GM23338 (cell line): ENCODE measurements around the gene SIRPG. TPM values are rescaled to one million over a fixed set of nuclear protein-coding genes. Genes with fewer than 3 reads are reported as not detected.

Source experiments
- ATAC-seq: fragments of 200-7000 bp; cut with Tn5 transposase; 3 replicates; pipeline ENCODE4 v1.9.1; 2020
- DNase-seq: peaks from one replicate; pipeline ENCODE4 v3.0.0-alpha.2; 2015; ENCODE audit warnings: low spot score
- H2AFZ ChIP-seq: fragments of 200-600 bp; sonication (generic); 2 replicates; pipeline ENCODE4 v1.8.0; 2016; ENCODE audit warnings: antibody characterized with exemption, mild to moderate bottlenecking, moderate library complexity
- H3F3A ChIP-seq: fragments of 200-600 bp; sonication (generic); replicated peaks from 2 replicates; pipeline ENCODE4 v1.8.0; 2017; ENCODE audit warnings: antibody characterized with exemption, mixed run types, low read depth
- H3K27ac ChIP-seq: fragments of 200-600 bp; sonication (generic); 2 replicates; pipeline ENCODE4 v1.6.1; 2016; ENCODE audit warnings: low read depth
- H3K27me3 ChIP-seq: fragments of 200-600 bp; sonication (generic); 2 replicates; pipeline ENCODE4 v1.8.0; 2016; ENCODE audit warnings: mild to moderate bottlenecking, mixed run types, moderate library complexity; ENCODE audit not compliant: insufficient read depth
- H3K36me3 ChIP-seq: fragments of 200-600 bp; sonication (generic); 2 replicates; pipeline ENCODE4 v1.8.0; 2016; ENCODE audit warnings: mild to moderate bottlenecking; ENCODE audit not compliant: insufficient read depth
- H3K4me1 ChIP-seq: fragments of 200-600 bp; sonication (generic); 2 replicates; pipeline ENCODE4 v1.8.0; 2016; ENCODE audit warnings: mild to moderate bottlenecking, moderate library complexity; ENCODE audit not compliant: insufficient read depth
- H3K4me2 ChIP-seq: fragments of 200-600 bp; sonication (generic); 2 replicates; pipeline ENCODE4 v1.7.1; 2017; ENCODE audit warnings: mixed run types
- H3K4me3 ChIP-seq: fragments of 200-600 bp; sonication (generic); 2 replicates; pipeline ENCODE4 v1.6.1; 2016; ENCODE audit warnings: mixed run types
- H3K79me2 ChIP-seq: fragments of 200-600 bp; sonication (generic); replicated peaks from 2 replicates; pipeline ENCODE4 v1.8.0; 2017; ENCODE audit warnings: mild to moderate bottlenecking; ENCODE audit not compliant: insufficient read depth
- H3K9me2 ChIP-seq: fragments of 200-600 bp; sonication (generic); 2 replicates; pipeline ENCODE4 v1.8.0; 2017; ENCODE audit not compliant: insufficient read depth
- H4K20me1 ChIP-seq: fragments of 200-600 bp; sonication (generic); replicated peaks from 2 replicates; pipeline ENCODE4 v1.8.0; 2017; ENCODE audit warnings: mild to moderate bottlenecking; ENCODE audit not compliant: insufficient read depth
- H3K27ac Mint-ChIP-seq: 2 replicates; pipeline ENCODE4 v1.8.0; 2020; ENCODE audit warnings: inconsistent platforms, mild to moderate bottlenecking, moderate library complexity, mixed read lengths
- H3K27me3 Mint-ChIP-seq: 3 replicates; pipeline ENCODE4 v1.8.0; 2022; ENCODE audit warnings: low read depth, mild to moderate bottlenecking, moderate library complexity, mixed read lengths, inconsistent platforms; ENCODE audit not compliant: insufficient read depth, poor library complexity
- H3K36me3 Mint-ChIP-seq: 3 replicates; pipeline ENCODE4 v1.8.0; 2021; ENCODE audit warnings: low read depth, mild to moderate bottlenecking, inconsistent platforms, moderate library complexity, mixed read lengths
- H3K4me1 Mint-ChIP-seq: 3 replicates; pipeline ENCODE4 v1.8.0; 2020; ENCODE audit warnings: mild to moderate bottlenecking, inconsistent platforms, mixed read lengths
- H3K4me3 Mint-ChIP-seq: 3 replicates; pipeline ENCODE4 v1.8.0; 2021; ENCODE audit warnings: moderate library complexity, mild to moderate bottlenecking, inconsistent platforms, mixed read lengths
- H3K9me3 Mint-ChIP-seq: 3 replicates; pipeline ENCODE4 v1.8.0; 2020; ENCODE audit warnings: moderate library complexity, mild to moderate bottlenecking, inconsistent platforms, mixed read lengths
- CREB1 ChIP-seq: fragments of 250-450 bp; sonication (Bioruptor Pico); IDR thresholded peaks from 2 replicates; pipeline ENCODE4 v1.5.0; 2020; ENCODE audit warnings: low read depth, mild to moderate bottlenecking, moderate library complexity
- ETS1 ChIP-seq: IDR thresholded peaks from 2 replicates; pipeline ENCODE4 v1.6.1; 2016; ENCODE audit warnings: antibody characterized with exemption
- EZH2 ChIP-seq: fragments of 200-600 bp; sonication (generic); IDR thresholded peaks from one replicate; pipeline ENCODE4 v1.8.0; 2017; ENCODE audit warnings: antibody characterized with exemption, mild to moderate bottlenecking, low read depth; ENCODE audit not compliant: unreplicated experiment
- EZH2phosphoT487 ChIP-seq: fragments of 200-600 bp; sonication (generic); IDR thresholded peaks from one replicate; pipeline ENCODE4 v1.8.1; 2018; ENCODE audit warnings: antibody characterized with exemption; ENCODE audit not compliant: unreplicated experiment
- JUNB ChIP-seq: IDR thresholded peaks from one replicate; pipeline ENCODE4 v1.6.1; 2016; ENCODE audit warnings: antibody characterized with exemption; ENCODE audit not compliant: unreplicated experiment
- NANOG ChIP-seq: IDR thresholded peaks from 2 replicates; pipeline ENCODE4 v1.6.1; 2016; ENCODE audit warnings: antibody characterized with exemption, borderline replicate concordance
- POLR2AphosphoS5 ChIP-seq: IDR thresholded peaks from 2 replicates; pipeline ENCODE4 v1.6.1; 2016; ENCODE audit warnings: antibody characterized with exemption, low read depth
- REST ChIP-seq: IDR thresholded peaks from one replicate; pipeline ENCODE4 v1.6.1; 2018; ENCODE audit warnings: antibody characterized with exemption; ENCODE audit not compliant: unreplicated experiment
- STAT1 ChIP-seq: IDR thresholded peaks from one replicate; pipeline ENCODE4 v1.6.1; 2016; ENCODE audit warnings: antibody characterized with exemption; ENCODE audit not compliant: unreplicated experiment
- ZNF114 ChIP-seq: fragments of 250-450 bp; sonication (Bioruptor Pico); IDR thresholded peaks from 2 replicates; pipeline ENCODE4 v1.5.0; 2020; ENCODE audit warnings: mild to moderate bottlenecking, moderate library complexity
- ZNF331 ChIP-seq: fragments of 250-450 bp; sonication (Bioruptor Pico); IDR thresholded peaks from 2 replicates; pipeline ENCODE4 v1.5.0; 2020; ENCODE audit warnings: low read depth, mild to moderate bottlenecking, moderate library complexity
- ZNF462 ChIP-seq: fragments of 250-450 bp; sonication (Bioruptor Pico); IDR thresholded peaks from 2 replicates; pipeline ENCODE4 v1.5.0; 2020; ENCODE audit warnings: mild to moderate bottlenecking, moderate library complexity
- polyA plus RNA-seq: library from polyadenylated mRNA; unstranded; fragments of >200 nt; fragmentation: Nextera tagmentation; extraction: Ambion mirVana; gene quantifications from 2 replicates; pipeline ENCODE4 v1.2.1, GENCODE V29; 2016
- total RNA-seq: library from RNA; depleted of rRNA; stranded (reverse); fragments of >200 nt; shearing (Covaris generic); gene quantifications from 2 replicates; pipeline ENCODE4 v1.2.3, GENCODE V29; 2014
- TF ChIP-seq, protein P1 (sequence below), 2 experiments: fragments of 200-600 bp in 1 of 2; sonication (generic) in 1 of 2; conservative IDR thresholded peaks; 2 replicates each; pipeline versions ENCODE4 v1.5.1 to v1.6.1; 2016 to 2017; ENCODE audit warnings: antibody characterized with exemption in 2 of 2, low read depth in 2 of 2, mild to moderate bottlenecking in 2 of 2, moderate library complexity in 1 of 2

Gene SIRPG
- total and polyA plus RNA-seq, 2 experiments from 2014 or later, result not detected

DNA sequence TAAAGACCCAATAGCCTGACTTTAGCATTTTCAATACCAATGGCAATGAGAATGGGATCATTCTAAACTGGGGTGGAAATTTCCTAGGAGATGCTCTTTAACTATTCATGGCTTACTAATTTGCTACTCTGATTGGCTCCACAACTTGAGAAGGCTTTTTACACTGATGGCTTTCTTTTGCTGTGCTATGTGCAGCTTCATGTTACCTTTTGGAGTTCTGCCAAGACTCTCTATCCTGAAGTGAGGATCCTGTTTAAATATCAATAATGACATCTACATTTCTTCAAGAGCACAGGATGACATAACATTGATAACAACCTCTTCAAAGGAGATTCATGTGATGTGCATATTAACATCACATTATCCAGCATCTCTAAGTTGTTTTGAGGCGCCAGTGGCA, 43.4 kb upstream of the SIRPG start (continued):
- TF ChIP-seq ZNF462 (CRISPR knock-in tag), result no peak

GRCh38 chr20:1697592-1697991, 40.0 kb upstream of the SIRPG start:
- no peak overlapping the region for H3K4me3 ChIP-seq
- H3K9me2 ChIP-seq, result no peaks in the 10 kb centered on the region
- H3K4me3 Mint-ChIP-seq, result no peak overlapping the region
- peaks cover 17% of the 10 kb centered on the region; the same call in 1 of the 2 replicates for H3K27me3 ChIP-seq
- no peaks in the 10 kb centered on the region for H4K20me1 ChIP-seq
- no peak for ATAC-seq
- peaks cover 4% of the 10 kb centered on the region for H3K27me3 Mint-ChIP-seq
- no peaks in the 10 kb centered on the region for H3K36me3 ChIP-seq
- peaks cover 6% of the 10 kb centered on the region for H3K4me1 ChIP-seq
- H3K79me2 ChIP-seq, result no peaks in the 10 kb centered on the region
- H3K27ac ChIP-seq, result no peak overlapping the region
- H3K27ac Mint-ChIP-seq, result no peak overlapping the region
- H3F3A ChIP-seq, result no peaks in the 10 kb centered on the region
- peaks cover 15% of the 10 kb centered on the region; the same call in 2 of the 3 replicates for H3K4me1 Mint-ChIP-seq
- no peaks in the 10 kb centered on the region for H3K36me3 Mint-ChIP-seq
- no peak overlapping the region for H3K4me2 ChIP-seq
- H3K9me3 Mint-ChIP-seq, result no peaks in the 10 kb centered on the region
- DNase-seq, result no peak
- H2AFZ ChIP-seq, result no peak overlapping the region
- TF ChIP-seq CREB1 (no peak), JUNB (no peak), ETS1 (no peak), POLR2AphosphoS5 (no peak), REST (no peak), EZH2 (no peak), ZNF331 (CRISPR knock-in tag) (no peak), EZH2phosphoT487 (no peak), STAT1 (no peak), ZNF114 (CRISPR knock-in tag) (no peak), NANOG (no peak)
- TF ChIP-seq, protein P1, sequence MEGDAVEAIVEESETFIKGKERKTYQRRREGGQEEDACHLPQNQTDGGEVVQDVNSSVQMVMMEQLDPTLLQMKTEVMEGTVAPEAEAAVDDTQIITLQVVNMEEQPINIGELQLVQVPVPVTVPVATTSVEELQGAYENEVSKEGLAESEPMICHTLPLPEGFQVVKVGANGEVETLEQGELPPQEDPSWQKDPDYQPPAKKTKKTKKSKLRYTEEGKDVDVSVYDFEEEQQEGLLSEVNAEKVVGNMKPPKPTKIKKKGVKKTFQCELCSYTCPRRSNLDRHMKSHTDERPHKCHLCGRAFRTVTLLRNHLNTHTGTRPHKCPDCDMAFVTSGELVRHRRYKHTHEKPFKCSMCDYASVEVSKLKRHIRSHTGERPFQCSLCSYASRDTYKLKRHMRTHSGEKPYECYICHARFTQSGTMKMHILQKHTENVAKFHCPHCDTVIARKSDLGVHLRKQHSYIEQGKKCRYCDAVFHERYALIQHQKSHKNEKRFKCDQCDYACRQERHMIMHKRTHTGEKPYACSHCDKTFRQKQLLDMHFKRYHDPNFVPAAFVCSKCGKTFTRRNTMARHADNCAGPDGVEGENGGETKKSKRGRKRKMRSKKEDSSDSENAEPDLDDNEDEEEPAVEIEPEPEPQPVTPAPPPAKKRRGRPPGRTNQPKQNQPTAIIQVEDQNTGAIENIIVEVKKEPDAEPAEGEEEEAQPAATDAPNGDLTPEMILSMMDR (conservative IDR thresholded peaks at IDR 0.05; ENCODE audit: low read depth in 2 of 2), result no peak
